GM19025 (cell line): ENCODE data around the gene FICD.

Experiments used
- ATAC-seq: cut with Tn5 transposase; IDR thresholded peaks from one replicate; pipeline ENCODE4 v1.9.1; 2021; ENCODE audit warnings: mild to moderate bottlenecking, low read depth, moderate library complexity; ENCODE audit not compliant: unreplicated experiment

Gene FICD

DNA sequence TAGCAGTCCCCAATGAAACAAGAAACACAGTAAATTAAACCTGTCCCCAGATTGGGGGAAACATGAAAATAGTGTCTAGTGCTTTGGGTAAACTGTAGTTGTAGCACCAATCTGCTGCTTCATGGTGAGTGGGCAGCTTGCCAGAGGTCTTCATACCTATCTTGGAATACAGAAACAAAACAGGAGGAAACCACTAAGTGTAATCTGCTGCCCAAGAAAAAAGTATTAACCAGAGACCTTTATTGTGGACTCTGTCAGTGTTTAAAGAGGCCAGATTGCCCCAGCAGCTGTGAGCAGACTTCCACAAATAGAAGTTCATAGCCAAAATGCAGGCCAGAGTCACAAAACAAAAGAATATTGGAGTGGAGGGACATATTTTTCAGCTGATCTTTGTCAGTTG, 49.6 kb downstream of the FICD start:
- ATAC-seq, result no peak

- ATAC-seq, result no peak
These were observed 50.1 kb downstream of the FICD start for GRCh38 chr12:108565146-108565545.

GRCh38 chr12:108565976-108566375, 50.9 kb downstream of the FICD start:
- ATAC-seq, result no peak

DNA sequence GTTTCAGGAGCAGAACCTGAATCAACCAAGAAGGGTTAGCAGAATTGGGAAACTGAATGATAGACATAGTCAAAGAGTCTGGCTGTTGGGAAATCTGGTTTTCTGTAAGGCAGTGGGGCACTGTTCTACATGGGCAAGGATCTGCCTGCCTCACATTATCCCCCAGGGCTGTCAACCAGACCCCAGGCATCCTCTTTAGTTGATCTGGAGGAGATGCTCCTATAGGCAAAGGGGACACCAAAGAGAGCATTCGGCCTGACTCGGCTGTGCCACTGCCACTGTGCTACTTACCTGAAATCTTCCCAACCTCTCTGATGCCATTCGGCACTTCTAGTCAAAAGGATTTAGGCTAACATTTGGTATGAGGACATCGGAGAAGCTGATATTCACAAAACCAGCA, 51.4 kb downstream of the FICD start:
- no peak for ATAC-seq

- no peak for ATAC-seq
These were observed 52.6 kb downstream of the FICD start for GRCh38 chr12:108567406-108568337.

GRCh38 chr12:108568338-108569154, 53.5 kb downstream of the FICD start:
- peak; percentile 59 for ATAC-seq
